GM13976 (cell line): ENCODE results near the gene RAB10.
"Not testable (repeated sequence)": the region's sequence is repeated elsewhere in the genome, so short reads cannot be mapped to it uniquely, and the experiment has no call there.

Experiments
- DNase-seq: peaks from one replicate; pipeline ENCODE4 v3.0.0; 2012; ENCODE audit warnings: low spot score
- in situ Hi-C: fragments of 300-500 bp; cut with MboI; formaldehyde crosslinking; loops from one replicate; pipeline ENCODE4 v1.12.0; 2022; ENCODE audit warnings: low sequenced_read_pairs, mixed read lengths, inconsistent platforms; ENCODE audit not compliant: unreplicated experiment
- TF ChIP-seq, protein P1 (sequence below): IDR thresholded peaks from 2 replicates; pipeline ENCODE4 v1.5.1; 2012; ENCODE audit warnings: borderline replicate concordance, mild to moderate bottlenecking; ENCODE audit not compliant: insufficient read depth; ENCODE audit errors: extremely low read depth, missing control alignments, control extremely low read depth

RAB10 gene

GRCh38 chr2:26013668-26014067 lies 20.2 kb upstream of the RAB10 start:
- no peak for DNase-seq
- in situ Hi-C loops = no loop called here
- TF ChIP-seq, protein P1, sequence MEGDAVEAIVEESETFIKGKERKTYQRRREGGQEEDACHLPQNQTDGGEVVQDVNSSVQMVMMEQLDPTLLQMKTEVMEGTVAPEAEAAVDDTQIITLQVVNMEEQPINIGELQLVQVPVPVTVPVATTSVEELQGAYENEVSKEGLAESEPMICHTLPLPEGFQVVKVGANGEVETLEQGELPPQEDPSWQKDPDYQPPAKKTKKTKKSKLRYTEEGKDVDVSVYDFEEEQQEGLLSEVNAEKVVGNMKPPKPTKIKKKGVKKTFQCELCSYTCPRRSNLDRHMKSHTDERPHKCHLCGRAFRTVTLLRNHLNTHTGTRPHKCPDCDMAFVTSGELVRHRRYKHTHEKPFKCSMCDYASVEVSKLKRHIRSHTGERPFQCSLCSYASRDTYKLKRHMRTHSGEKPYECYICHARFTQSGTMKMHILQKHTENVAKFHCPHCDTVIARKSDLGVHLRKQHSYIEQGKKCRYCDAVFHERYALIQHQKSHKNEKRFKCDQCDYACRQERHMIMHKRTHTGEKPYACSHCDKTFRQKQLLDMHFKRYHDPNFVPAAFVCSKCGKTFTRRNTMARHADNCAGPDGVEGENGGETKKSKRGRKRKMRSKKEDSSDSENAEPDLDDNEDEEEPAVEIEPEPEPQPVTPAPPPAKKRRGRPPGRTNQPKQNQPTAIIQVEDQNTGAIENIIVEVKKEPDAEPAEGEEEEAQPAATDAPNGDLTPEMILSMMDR = no peak

DNA sequence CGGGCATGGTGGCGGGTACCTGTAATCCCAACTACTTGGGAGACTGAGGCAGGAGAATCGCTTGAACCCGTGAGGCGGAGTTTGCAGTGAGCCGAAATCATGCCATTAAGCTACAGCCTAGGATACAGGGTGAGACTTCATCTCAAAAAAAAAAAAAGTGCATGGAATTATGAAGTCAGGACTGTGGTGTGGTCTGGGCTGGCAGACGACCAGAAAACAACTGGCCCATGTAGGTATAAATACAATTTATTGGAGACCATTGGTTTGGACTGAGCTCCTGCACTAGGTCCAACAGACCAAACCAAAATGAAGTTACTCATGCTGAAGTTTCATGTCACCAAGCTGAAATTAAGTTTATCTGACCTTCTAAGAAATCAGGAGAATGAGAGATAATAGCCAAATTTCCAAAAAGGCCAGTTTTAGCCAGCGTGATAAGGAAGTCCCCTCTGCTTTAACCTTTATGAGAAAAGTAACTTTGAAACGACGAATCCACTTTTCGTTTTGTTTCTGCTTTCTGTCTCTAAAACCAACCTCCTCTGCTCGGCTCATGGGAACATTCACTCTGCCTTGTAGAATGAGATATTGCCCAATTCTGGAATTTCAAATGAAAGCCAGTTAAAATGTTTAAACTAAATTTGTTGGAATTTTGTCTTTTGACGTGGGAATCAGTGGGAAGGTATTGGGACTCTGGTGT lies 17.7 kb upstream of the RAB10 start:
- no peak for DNase-seq
- in situ Hi-C loops = no loop called here
- TF ChIP-seq, protein P1 = no peak

DNA sequence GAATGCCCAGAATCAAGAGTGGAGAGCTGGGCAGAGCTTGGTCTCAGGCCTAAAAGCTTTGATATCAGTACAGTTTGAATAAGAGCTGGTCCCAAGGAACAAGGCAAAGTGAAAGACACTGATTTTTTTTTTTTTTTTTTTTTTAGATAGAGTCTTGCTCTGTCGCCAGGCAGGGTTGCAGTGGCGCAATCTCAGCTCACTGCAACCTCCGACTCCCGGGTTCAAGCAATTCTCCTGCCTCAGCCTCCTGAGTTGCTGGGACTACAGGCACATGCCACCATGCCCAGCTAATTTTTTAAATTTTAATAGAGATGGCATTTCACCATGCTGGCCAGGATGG lies 17.2 kb upstream of the RAB10 start:
- DNase-seq, in situ Hi-C loops: not testable (repeated sequence)

DNA sequence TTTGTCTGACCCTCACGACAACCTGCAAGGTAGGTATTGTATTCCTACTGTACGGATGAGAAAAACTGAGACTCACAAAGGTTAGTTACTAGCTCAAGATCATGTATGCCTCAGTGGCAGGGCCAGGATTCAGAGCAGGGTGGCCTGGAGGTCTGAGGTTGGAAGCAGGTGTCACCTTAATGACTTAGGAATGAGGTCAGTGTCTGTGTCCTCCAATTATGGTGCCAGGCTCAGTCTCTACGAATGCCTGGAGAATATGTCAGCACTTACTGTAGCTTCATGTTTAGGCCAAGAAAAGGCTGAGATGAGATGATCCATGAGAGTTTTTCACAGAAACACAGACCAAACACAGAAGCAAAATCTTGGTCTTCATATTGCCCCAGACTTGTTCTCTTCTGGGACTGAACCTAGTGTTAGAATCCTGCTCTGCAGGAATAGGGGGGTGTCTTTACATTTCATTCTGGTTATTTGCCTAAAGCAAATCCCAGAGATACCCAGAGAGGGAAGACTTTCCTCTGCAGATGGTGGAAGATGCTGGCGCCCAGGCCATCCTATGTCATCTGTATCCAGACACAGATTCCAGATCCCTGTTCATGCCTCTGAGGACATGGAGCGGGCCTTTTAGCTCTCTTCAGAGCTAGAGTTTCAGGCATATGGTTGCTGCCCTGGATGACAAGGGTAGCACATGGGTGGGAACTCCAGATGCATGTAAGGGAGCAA lies 16.3 kb upstream of the RAB10 start:
- DNase-seq = no peak
- in situ Hi-C loops = no loop called here
- TF ChIP-seq, protein P1 = no peak

DNA sequence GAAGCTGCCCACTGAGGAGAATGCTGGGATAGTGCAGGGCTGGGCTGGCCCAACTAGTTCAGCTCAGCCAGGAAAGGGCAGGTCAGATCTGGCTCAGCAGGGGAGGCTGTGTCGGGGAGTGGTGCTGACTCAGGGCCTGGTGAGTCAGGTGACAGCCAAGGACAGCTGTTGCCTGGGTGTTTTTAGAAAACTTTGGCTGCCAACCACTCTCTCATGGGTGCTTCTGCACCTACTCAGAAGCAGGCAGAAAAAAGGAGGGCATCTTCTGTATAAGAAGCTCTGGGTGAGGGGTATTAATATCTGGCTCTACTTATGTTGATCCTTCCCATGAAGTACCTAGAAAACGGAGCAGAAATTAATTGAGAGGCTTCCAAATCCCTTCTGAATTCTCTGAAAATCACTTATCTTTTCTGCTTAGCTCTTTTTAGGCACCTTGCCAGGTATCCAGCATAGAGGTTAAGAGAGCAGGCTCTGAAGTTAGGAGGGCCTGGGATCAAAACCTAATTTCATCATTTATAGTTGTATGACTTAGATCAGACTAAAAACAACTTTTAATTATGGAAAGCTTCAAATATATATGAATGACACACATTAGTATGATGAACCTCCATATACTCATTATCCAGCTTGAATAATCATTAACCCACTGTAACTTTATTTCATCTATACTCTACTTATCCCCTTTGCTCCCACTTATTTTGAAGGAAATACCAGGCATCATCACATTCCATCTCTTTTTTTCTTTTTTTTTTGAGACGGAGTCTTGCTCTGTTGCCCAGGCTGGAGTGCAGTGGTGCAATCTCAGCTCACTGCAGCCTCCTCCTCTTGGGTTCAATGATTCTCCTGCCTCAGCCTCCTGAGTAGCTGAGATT lies 15.5 kb upstream of the RAB10 start:
- in situ Hi-C loops = no loop called here
- TF ChIP-seq, protein P1 = no peak
- DNase-seq = no peak

GRCh38 chr2:26020231-26020640 lies 13.6 kb upstream of the RAB10 start:
- in situ Hi-C loops = no loop called here
- no peak for DNase-seq
- TF ChIP-seq, protein P1 = no peak

- in situ Hi-C loops = no loop called here
- no peak for DNase-seq
Observed at GRCh38 chr2:26024260-26024659, 9.6 kb upstream of the RAB10 start.

More at GRCh38 chr2:26024260-26024659, 9.6 kb upstream of the RAB10 start:
- TF ChIP-seq, protein P1 = no peak
